IMR-90 (cell line): ENCODE measurements around the gene NIPAL3. TPM values are rescaled to one million over a fixed set of nuclear protein-coding genes. Genes with fewer than 3 reads are reported as not detected.

ENCODE experiments used
- ATAC-seq: fragments of 200-7000 bp; cut with Tn5 transposase; 2 replicates; pipeline ENCODE4 v1.9.1; 2020; ENCODE audit warnings: low read depth, mild to moderate bottlenecking, moderate library complexity
- BruUV-seq: library from RNA; stranded (reverse); fragments of 400-500 nt; replicated peaks from 2 replicates; lab custom pipeline; 2021; lab: Mats Ljungman, UMichigan
- CTCF ChIA-PET: fragments of 300-600 bp; formaldehyde crosslinking; extraction: SDS; loops from one replicate; lab custom pipeline; 2021; ENCODE audit warnings: antibody characterized with exemption; lab: Yijun Ruan, JAX
- POLR2A ChIA-PET: fragments of 300-600 bp; sonication (Branson Sonifier 250); formaldehyde crosslinking; loops from one replicate; lab custom pipeline; 2022; ENCODE audit warnings: antibody characterized with exemption; ENCODE audit not compliant: unreplicated experiment; lab: Charles Lee
- DNase-seq: peaks from one replicate; pipeline ENCODE4 v3.0.0; 2013
- H2AFZ ChIP-seq: replicated peaks from 2 replicates; pipeline ENCODE3; 2013; ENCODE audit warnings: low read length, mild to moderate bottlenecking; ENCODE audit not compliant: poor library complexity
- H2AK5ac ChIP-seq: 2 replicates; pipeline ENCODE4 v1.6.1; 2013; ENCODE audit warnings: low read depth, low read length, inconsistent platforms
- H2AK9ac ChIP-seq: replicated peaks from 2 replicates; pipeline ENCODE3; 2013; ENCODE audit warnings: mild to moderate bottlenecking, low read depth, low read length, moderate library complexity; ENCODE audit not compliant: poor library complexity
- H2BK120ac ChIP-seq: 2 replicates; pipeline ENCODE4 v1.6.1; 2013; ENCODE audit warnings: low read depth, low read length, inconsistent platforms
- H2BK15ac ChIP-seq: 3 replicates; pipeline ENCODE4 v1.6.1; 2013; ENCODE audit warnings: low read depth, low read length, inconsistent platforms
- H2BK20ac ChIP-seq: 2 replicates; pipeline ENCODE4 v1.6.1; 2013; ENCODE audit warnings: low read depth, mild to moderate bottlenecking, inconsistent platforms, low read length, moderate library complexity
- H2BK5ac ChIP-seq: 2 replicates; pipeline ENCODE4 v1.6.1; 2013; ENCODE audit warnings: mild to moderate bottlenecking, low read depth, low read length, inconsistent platforms; ENCODE audit not compliant: poor library complexity, severe bottlenecking
- H3K14ac ChIP-seq: replicated peaks from 2 replicates; pipeline ENCODE4 v1.6.1; 2013; ENCODE audit warnings: low read depth, low read length, inconsistent platforms
- H3K18ac ChIP-seq: 2 replicates; pipeline ENCODE4 v1.6.1; 2013; ENCODE audit warnings: low read depth, low read length, control low read depth
- H3K23ac ChIP-seq: 2 replicates; pipeline ENCODE4 v1.6.1; 2013; ENCODE audit warnings: low read depth, low read length, inconsistent platforms
- H3K27ac ChIP-seq: 2 replicates; pipeline ENCODE4 v1.5.1; 2013; ENCODE audit warnings: mild to moderate bottlenecking, control low read depth, low read length; ENCODE audit not compliant: insufficient read depth
- H3K27me3 ChIP-seq: 2 replicates; pipeline ENCODE4 v1.6.1; 2013; ENCODE audit warnings: low read length; ENCODE audit not compliant: control insufficient read depth, insufficient read depth
- H3K36me3 ChIP-seq: 2 replicates; pipeline ENCODE4 v1.6.1; 2013; ENCODE audit warnings: low read length, mixed read lengths; ENCODE audit not compliant: control insufficient read depth, insufficient read depth
- H3K4ac ChIP-seq: 2 replicates; pipeline ENCODE4 v1.6.1; 2013; ENCODE audit warnings: low read depth, low read length, inconsistent platforms
- H3K4me1 ChIP-seq: 2 replicates; pipeline ENCODE4 v1.6.1; 2013; ENCODE audit warnings: low read length, mixed read lengths; ENCODE audit not compliant: control insufficient read depth, insufficient read depth
- H3K4me2 ChIP-seq: 2 replicates; pipeline ENCODE4 v1.6.1; 2013; ENCODE audit warnings: low read depth, mild to moderate bottlenecking, control low read depth, low read length, moderate library complexity
- H3K4me3 ChIP-seq: 2 replicates; pipeline ENCODE4 v1.5.1; 2013; ENCODE audit warnings: low read depth, mild to moderate bottlenecking, control low read depth, low read length, moderate library complexity; ENCODE audit not compliant: insufficient read depth
- H3K56ac ChIP-seq: 2 replicates; pipeline ENCODE4 v1.6.1; 2013; ENCODE audit warnings: low read length, inconsistent platforms; ENCODE audit not compliant: insufficient read depth; ENCODE audit errors: extremely low read depth
- H3K79me1 ChIP-seq, 2 experiments: 2 replicates each; pipeline ENCODE4 v1.6.1; 2013; ENCODE audit warnings: low read length in 2 of 2, inconsistent platforms in 1 of 2, low read depth in 1 of 2
- H3K9ac ChIP-seq: 2 replicates; pipeline ENCODE4 v1.6.1; 2013; ENCODE audit warnings: low read depth, low read length, control low read depth
- H3K9me1 ChIP-seq: 2 replicates; pipeline ENCODE4 v1.6.1; 2013; ENCODE audit warnings: low read length, inconsistent platforms; ENCODE audit not compliant: insufficient read depth
- H3K9me3 ChIP-seq: 2 replicates; pipeline ENCODE4 v1.6.1; 2013; ENCODE audit warnings: low read length; ENCODE audit not compliant: control insufficient read depth, insufficient read depth
- H4K20me1 ChIP-seq: 2 replicates; pipeline ENCODE4 v1.6.1; 2013; ENCODE audit warnings: low read length, inconsistent platforms; ENCODE audit not compliant: insufficient read depth
- H4K5ac ChIP-seq: 2 replicates; pipeline ENCODE4 v1.6.1; 2013; ENCODE audit warnings: mild to moderate bottlenecking, low read depth, low read length, control low read depth
- H4K8ac ChIP-seq, 2 experiments: 2 replicates each; pipeline ENCODE4 v1.6.1; 2013; ENCODE audit warnings: low read depth in 2 of 2, low read length in 2 of 2, control low read depth in 1 of 2, inconsistent platforms in 1 of 2
- H4K91ac ChIP-seq: 2 replicates; pipeline ENCODE4 v1.6.1; 2013; ENCODE audit warnings: low read depth, low read length, inconsistent platforms; ENCODE audit not compliant: insufficient read depth
- BHLHE40 ChIP-seq: fragments of 150-350 bp; IDR thresholded peaks from 2 replicates; pipeline ENCODE4 v1.6.1; 2016; ENCODE audit warnings: mild to moderate bottlenecking, low read depth, low read length
- CEBPB ChIP-seq: IDR thresholded peaks from 2 replicates; pipeline ENCODE4 v1.6.1; 2012; ENCODE audit warnings: low read depth, low read length, improper control_type of control experiment
- MAFK ChIP-seq: IDR thresholded peaks from 2 replicates; pipeline ENCODE4 v1.6.1; 2012; ENCODE audit warnings: low read depth, low read length, improper control_type of control experiment
- MAZ ChIP-seq: IDR thresholded peaks from 2 replicates; pipeline ENCODE4 v1.6.1; 2012; ENCODE audit warnings: low read depth, mild to moderate bottlenecking, low read length, improper control_type of control experiment, moderate library complexity, borderline replicate concordance
- MXI1 ChIP-seq: IDR thresholded peaks from 2 replicates; pipeline ENCODE4 v1.6.1; 2012; ENCODE audit warnings: low read depth, mild to moderate bottlenecking, low read length, moderate library complexity, borderline replicate concordance
- NFE2L2 ChIP-seq: fragments of 150-350 bp; IDR thresholded peaks from 2 replicates; pipeline ENCODE4 v1.6.1; 2016; ENCODE audit warnings: low read depth, mild to moderate bottlenecking, low read length
- RCOR1 ChIP-seq: IDR thresholded peaks from 2 replicates; pipeline ENCODE4 v1.6.1; 2012; ENCODE audit warnings: mild to moderate bottlenecking, low read length, improper control_type of control experiment; ENCODE audit not compliant: insufficient replicate concordance
- RFX5 ChIP-seq: IDR thresholded peaks from 2 replicates; pipeline ENCODE4 v1.8.0; 2012; ENCODE audit warnings: low read depth, mild to moderate bottlenecking, low read length, moderate library complexity
- USF2 ChIP-seq: fragments of 150-350 bp; IDR thresholded peaks from 2 replicates; pipeline ENCODE4 v1.6.1; 2017; ENCODE audit warnings: mild to moderate bottlenecking, antibody characterized with exemption, low read length, low read depth
- WGBS, 2 experiments: methylation state at CpG; one replicate each; pipeline versions ENCODE4 v1.1.5 to v1.1.7; 2013; ENCODE audit warnings: missing lambda C conversion rate in 2 of 2; ENCODE audit not compliant: insufficient read length in 1 of 2; ENCODE audit errors: extremely low coverage in 2 of 2; 5-methylcytosine and 5-hydroxymethylcytosine counted together
- dilution Hi-C: fragments of 300-500 bp; cut with HindIII; formaldehyde crosslinking; loops from one replicate; pipeline ENCODE4 v1.14.3; 2018; ENCODE audit warnings: low sequenced_read_pairs; ENCODE audit not compliant: unreplicated experiment
- in situ Hi-C: fragments of 300-500 bp; cut with MboI; formaldehyde crosslinking; loops from 3 replicates; pipeline ENCODE4 v1.14.3; 2019; ENCODE audit warnings: low sequenced_read_pairs, inconsistent platforms, mixed read lengths
- intact Hi-C: fragments of 100-400 bp; cut with micrococcal nuclease; formaldehyde crosslinking; loops from 2 replicates; pipeline ENCODE4 v1.10.0; 2022
- polyA plus RNA-seq, 3 experiments: library from polyadenylated mRNA; depleted of rRNA; stranded (reverse); fragments of >200 nt; gene quantifications; 2 replicates each; pipeline ENCODE4 v1.2.3, GENCODE V29; 2012; ENCODE audit warnings: low replicate concordance in 1 of 3
- total RNA-seq: library from RNA; depleted of rRNA; stranded (reverse); fragments of >200 nt; gene quantifications from 2 replicates; pipeline ENCODE4 v1.2.3, GENCODE V29; 2012
- TF ChIP-seq, protein P1 (sequence below): conservative IDR thresholded peaks from 2 replicates; pipeline ENCODE4 v1.5.1; 2012; ENCODE audit warnings: mild to moderate bottlenecking, low read depth, low read length, improper control_type of control experiment

NIPAL3 gene
- total and polyA plus RNA-seq, 2 of the 4 experiments (the other 2 are of a cell fraction): 55.0 to 123 TPM

GRCh38 chr1:24441996-24442668 lies 26.5 kb downstream of the NIPAL3 start:
- BruUV-seq: no TSS peak
- no peak overlapping the region for H3K18ac ChIP-seq
- 97% methylated on average over 11 of the region's 14 CpGs; no CpG with 5 or more reads in 1 of the 2 experiments for WGBS, 2 experiments
- H3K23ac ChIP-seq: no peak overlapping the region
- no peak overlapping the region for H2AFZ ChIP-seq
- H3K14ac ChIP-seq: no peak overlapping the region
- H4K20me1 ChIP-seq: no peaks in the 10 kb centered on the region; the same call in 1 of the 2 replicates
- no peak overlapping the region for H3K4ac ChIP-seq
- no peak overlapping the region for H3K4me3 ChIP-seq
- no peak overlapping the region for H2BK15ac ChIP-seq
- ATAC-seq: no peak
- POLR2A ChIA-PET: no interaction called here
- CTCF ChIA-PET: no interaction called here
- no peak overlapping the region for H2AK9ac ChIP-seq
- intact Hi-C loops (no loop called here), in situ Hi-C loops (no loop called here), dilution Hi-C loops (no loop called here)
- no peak overlapping the region for H3K27ac ChIP-seq
- H3K27me3 ChIP-seq: no peaks in the 10 kb centered on the region
- H3K36me3 ChIP-seq: peaks cover 17% of the 10 kb centered on the region
- H3K4me2 ChIP-seq: no peak overlapping the region
- H2BK20ac ChIP-seq: no peak overlapping the region
- H3K56ac ChIP-seq: no peak overlapping the region
- peaks cover 10% of the 10 kb centered on the region for H3K4me1 ChIP-seq
- no peak overlapping the region for H4K91ac ChIP-seq
- no peak overlapping the region for H3K9ac ChIP-seq
- DNase-seq: no peak
- no peak overlapping the region for H4K8ac ChIP-seq
- peaks cover 13 to 21% of the 10 kb centered on the region in 2 experiments; a peak in 3 of 4 replicates for H3K79me1 ChIP-seq
- no peak for TF ChIP-seq MAFK
- no peak for TF ChIP-seq CEBPB
- TF ChIP-seq MXI1: no peak
- TF ChIP-seq BHLHE40: no peak
- TF ChIP-seq RCOR1: no peak
- TF ChIP-seq USF2: no peak
- TF ChIP-seq MAZ: no peak
- TF ChIP-seq, protein P1, sequence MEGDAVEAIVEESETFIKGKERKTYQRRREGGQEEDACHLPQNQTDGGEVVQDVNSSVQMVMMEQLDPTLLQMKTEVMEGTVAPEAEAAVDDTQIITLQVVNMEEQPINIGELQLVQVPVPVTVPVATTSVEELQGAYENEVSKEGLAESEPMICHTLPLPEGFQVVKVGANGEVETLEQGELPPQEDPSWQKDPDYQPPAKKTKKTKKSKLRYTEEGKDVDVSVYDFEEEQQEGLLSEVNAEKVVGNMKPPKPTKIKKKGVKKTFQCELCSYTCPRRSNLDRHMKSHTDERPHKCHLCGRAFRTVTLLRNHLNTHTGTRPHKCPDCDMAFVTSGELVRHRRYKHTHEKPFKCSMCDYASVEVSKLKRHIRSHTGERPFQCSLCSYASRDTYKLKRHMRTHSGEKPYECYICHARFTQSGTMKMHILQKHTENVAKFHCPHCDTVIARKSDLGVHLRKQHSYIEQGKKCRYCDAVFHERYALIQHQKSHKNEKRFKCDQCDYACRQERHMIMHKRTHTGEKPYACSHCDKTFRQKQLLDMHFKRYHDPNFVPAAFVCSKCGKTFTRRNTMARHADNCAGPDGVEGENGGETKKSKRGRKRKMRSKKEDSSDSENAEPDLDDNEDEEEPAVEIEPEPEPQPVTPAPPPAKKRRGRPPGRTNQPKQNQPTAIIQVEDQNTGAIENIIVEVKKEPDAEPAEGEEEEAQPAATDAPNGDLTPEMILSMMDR: no peak
- no peak for TF ChIP-seq NFE2L2
- no peak for TF ChIP-seq RFX5
- H2BK5ac ChIP-seq: no peak overlapping the region
- no peak overlapping the region for H2AK5ac ChIP-seq
- no peak overlapping the region for H2BK120ac ChIP-seq
- no peak overlapping the region for H4K5ac ChIP-seq
- peaks cover 4% of the 10 kb centered on the region; the same call in 1 of the 2 replicates for H3K9me1 ChIP-seq
- no peaks in the 10 kb centered on the region for H3K9me3 ChIP-seq
